HG03139 (cell line): ENCODE data around the gene COL6A3.

ENCODE experiments used
- ATAC-seq: cut with Tn5 transposase; IDR thresholded peaks from one replicate; pipeline ENCODE4 v1.9.1; 2021; ENCODE audit not compliant: unreplicated experiment

COL6A3 gene

DNA sequence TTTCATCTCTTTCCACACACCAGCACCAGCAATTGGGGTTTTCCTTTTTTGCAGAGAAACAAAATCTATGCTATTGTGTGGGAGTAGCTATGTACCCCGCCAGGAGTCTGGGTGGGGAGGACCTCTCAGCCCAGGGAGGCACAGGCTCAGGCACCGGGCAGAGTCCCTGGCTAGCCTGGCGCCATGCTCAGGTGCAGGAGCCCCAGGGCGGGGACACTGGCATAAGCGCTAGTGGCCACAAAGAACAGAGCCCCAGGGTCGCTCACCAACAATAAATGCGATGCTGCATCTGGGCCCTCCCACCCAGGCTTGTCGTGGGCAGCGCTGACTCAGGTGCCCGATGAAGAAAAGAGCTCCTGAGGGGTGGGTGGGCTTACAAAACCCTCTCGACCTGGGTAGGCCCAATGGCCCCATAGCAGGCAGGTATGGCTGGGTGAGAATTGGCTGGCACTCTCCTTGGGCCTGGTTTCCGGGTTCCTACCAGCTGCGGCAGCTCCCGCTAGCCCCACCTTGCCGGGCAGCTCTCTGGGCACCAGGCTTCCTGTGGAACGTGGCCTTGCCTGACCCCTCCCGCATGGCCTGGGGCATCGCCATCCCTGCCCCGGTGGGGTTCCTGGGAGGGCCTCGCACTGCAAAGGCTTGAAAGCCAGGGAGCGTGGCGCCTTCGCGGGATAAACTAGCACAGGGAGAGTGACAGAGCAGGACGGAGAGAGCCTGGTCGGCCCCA, 31.8 kb upstream of the COL6A3 start:
- no peak for ATAC-seq

- ATAC-seq: no peak
Observed at GRCh38 chr2:237444071-237444470, 30.1 kb upstream of the COL6A3 start.

- no peak for ATAC-seq
Observed at GRCh38 chr2:237441605-237442274, 27.8 kb upstream of the COL6A3 start.

GRCh38 chr2:237440819-237441281, 26.9 kb upstream of the COL6A3 start:
- no peak for ATAC-seq

DNA sequence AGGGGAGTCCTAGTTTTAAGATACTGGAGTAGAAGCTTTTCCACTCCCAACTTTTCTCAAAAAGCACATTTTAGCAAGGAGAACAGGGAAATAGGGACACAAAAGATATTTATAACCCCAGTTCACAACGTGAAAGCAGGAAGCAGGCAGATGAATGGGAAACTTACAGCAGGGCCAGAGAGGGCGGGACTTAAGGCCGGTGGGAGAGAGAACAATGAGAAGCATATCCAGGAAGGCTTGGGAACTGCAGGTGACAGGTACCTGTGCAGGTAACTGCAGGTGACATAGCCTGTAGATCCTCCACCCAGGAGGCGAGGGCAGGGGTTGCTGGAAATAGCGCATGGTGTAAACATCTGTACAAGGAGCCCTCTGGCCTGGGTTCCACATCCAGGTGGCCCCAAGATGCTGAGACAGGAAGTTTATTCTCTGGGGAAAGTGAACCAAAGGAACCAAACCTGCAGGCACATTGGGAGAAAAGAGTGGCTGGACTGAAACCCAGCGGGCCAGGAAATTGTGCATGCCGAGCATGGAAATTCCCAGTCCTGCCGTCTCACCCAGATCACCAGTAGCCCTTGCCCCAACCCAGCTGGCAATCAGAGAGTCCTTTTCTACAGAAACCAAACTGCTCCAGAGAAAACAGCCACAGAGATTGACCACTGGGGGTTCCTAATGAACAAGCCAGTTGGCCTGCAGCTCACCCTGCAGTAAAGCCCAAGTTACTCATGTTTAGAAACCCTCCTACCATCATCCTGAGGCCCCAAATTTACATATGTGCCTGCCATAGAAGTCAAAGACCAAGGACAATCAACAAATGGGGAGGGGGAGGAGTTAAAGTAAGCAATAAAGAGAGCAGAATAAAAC, 24.3 kb upstream of the COL6A3 start:
- ATAC-seq: no peak

DNA sequence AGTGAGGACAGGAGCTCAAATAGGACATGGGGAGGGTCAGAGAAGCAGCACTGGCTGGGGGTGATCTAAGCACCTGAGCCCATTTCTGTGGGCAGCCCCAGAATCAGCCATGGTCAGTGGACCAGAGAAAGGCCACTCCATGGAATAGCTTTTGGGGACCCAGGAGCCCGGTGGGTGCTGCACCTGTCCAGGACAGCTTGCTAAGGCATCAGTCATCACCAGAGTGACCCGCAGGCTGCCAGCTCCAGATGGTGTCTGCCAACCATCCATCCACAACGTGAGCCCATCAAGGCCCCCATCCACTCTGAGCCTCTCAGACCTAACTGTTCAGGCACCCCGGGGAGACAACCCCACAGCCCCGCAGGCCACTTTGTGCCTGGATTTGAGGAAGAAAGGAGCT, 23.6 kb upstream of the COL6A3 start:
- no peak for ATAC-seq

GRCh38 chr2:237435844-237436587, 22.1 kb upstream of the COL6A3 start:
- no peak for ATAC-seq

DNA sequence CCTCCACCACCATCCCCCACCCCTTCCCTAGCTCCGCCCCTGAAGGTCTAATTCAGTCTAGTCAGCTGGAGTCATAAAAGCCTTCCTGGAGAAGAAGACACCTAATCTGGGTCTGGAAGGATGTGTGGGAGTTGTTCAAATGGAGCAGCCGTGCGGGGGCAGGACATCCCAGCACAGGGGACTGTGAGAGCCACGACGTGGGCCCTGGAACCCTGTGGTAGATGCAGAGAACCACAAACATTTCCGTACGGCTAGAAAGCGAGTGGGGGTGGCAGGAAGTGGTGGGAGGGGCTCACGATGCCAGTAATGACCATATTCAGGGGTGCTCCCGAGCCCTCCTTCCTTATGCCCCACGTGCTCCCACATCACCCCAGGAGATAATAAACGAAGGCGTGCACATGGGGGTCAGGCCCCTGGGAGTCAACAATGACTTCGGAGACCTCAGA, 20.9 kb upstream of the COL6A3 start:
- no peak for ATAC-seq

GRCh38 chr2:237433920-237434676, 20.1 kb upstream of the COL6A3 start:
- ATAC-seq: no peak

GRCh38 chr2:237432484-237433092, 18.6 kb upstream of the COL6A3 start:
- no peak for ATAC-seq

DNA sequence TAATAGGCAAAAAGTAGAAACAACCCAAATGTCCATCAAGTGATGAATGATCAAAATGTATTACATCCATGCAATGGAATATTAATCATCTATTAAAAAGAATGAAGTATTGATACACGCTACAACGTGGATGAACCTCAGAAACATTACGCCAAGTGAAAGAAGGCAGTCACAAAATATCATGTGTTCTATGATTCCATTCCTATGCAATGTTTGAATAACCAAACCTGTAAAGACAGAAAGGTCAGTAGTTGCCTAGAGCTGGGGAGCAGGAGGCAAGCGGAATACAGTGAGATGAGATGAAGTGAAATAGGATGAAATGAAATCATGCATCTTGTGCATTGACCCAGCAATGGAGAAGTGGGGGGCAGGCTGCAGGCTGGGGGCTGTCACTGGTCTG, 17.9 kb upstream of the COL6A3 start:
- no peak for ATAC-seq

DNA sequence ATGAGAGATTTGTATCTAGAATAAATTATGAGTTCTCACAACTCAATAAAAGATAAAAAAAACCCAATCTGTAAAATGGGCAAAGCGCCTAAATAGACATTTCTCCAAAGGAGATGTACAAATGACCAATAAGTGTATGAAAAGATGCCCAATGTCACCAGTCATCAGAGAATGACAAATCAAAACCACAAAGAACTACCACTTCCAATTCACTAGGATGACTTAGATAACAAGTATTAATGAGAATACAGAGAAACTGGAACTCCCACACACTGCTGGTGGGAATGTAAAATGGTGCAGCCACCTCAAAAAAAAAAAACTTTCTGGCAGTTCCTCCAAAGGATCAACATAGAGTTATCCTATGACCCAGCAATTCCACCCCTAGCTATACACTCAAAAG, 17.4 kb upstream of the COL6A3 start:
- no peak for ATAC-seq

GRCh38 chr2:237430861-237431260, 16.9 kb upstream of the COL6A3 start:
- ATAC-seq: no peak

DNA sequence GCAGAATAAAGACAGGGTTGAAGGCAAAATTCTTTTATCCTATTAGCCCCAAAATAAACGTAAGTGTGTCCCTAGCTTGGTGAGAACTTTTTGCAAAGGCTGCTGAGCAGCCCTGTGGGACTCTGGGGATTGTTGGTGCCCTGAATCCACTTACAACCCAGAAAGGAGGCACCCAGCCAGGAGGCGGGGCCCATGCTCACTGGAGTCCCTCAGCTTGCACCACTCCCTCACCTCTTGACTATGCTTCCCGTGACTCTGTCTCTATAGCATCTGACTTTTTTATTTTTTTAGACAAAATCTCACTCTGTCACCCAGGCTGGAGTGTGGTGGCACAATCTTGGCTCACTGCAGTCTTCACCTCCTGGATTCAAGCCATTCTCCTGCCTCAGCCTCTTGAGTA, 15.8 kb upstream of the COL6A3 start:
- no peak for ATAC-seq

DNA sequence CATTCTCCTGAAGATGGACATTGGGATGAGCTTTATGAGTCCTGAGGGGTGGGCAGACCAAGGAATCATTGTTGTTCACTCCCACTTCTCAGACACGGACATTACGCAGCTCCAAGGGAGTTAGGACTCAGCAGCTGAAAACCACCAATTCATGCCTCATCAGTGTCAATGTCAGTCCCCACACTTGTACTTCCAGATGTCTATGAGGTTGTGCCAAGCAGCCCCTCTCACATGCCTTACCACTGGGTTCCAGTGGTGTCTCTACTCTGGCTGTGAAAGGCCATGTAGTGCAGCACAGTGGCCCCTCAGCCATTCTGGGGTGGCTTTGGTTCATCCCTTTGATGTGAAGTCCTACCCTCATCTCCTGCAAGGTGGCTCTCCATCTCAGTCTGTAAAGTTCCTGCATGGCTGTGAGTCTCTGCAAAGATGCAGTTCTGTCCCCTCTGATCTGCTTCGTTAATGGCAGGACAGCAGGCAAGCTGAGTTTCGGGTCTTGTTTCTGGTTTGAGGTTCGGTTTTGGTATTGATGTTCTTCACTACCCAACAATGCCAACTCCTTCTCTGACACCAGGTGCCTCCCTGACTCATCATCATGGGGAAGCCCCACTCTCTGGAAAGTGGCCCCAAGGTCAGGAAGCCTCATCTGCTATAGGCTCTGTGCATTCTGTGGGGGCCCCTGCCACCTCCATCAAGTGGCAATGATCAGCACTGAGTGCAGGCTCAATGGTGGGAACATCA, 14.0 kb upstream of the COL6A3 start:
- no peak for ATAC-seq

GRCh38 chr2:237426517-237426916, 12.6 kb upstream of the COL6A3 start:
- ATAC-seq: no peak

- no peak for ATAC-seq
Observed at GRCh38 chr2:237425320-237425719, 11.4 kb upstream of the COL6A3 start.

- no peak for ATAC-seq
Observed at GRCh38 chr2:237424544-237424943, 10.6 kb upstream of the COL6A3 start.

GRCh38 chr2:237423891-237424290, 9.9 kb upstream of the COL6A3 start:
- no peak for ATAC-seq
